Right hindlimb (tissue), 1 donor: Measurements from ENCODE around the gene CDH19.
A peak's percentile ranks its signal among the peaks of the same experiment; 100 is the strongest.
"Not testable (repeated sequence)": the region's sequence is repeated elsewhere in the genome, so short reads cannot be mapped to it uniquely, and the experiment has no call there.

Experiments used
- DNase-seq: peaks from one replicate; pipeline ENCODE4 v3.0.0-alpha.2; 2018

CDH19 gene

GRCh38 chr18:66564236-66564635, 39.7 kb downstream of the CDH19 start:
- DNase-seq: no peak

DNA sequence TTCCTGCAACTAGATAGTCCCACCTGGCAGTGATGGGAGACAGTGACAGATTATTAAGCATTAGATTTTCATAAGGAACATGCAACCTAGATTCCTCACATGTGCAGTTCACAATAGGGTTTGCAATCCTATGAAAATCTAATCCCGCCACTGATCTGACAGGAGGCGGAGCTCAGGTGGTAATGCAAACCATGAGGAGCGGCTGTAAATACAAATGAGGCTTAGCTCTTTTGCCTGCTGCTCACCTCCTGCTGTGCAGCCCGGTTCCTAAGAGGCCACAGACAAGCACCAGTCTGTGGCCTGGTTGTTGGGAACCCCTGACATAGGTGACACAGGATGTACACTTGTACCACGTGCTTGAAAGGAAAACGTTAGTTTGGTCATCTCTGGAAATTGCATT, 41.6 kb downstream of the CDH19 start:
- DNase-seq: no peak

- no peak for DNase-seq
Measured at GRCh38 chr18:66560094-66560493, 43.8 kb downstream of the CDH19 start.

- no peak for DNase-seq
Measured at GRCh38 chr18:66558773-66559172, 45.1 kb downstream of the CDH19 start.

DNA sequence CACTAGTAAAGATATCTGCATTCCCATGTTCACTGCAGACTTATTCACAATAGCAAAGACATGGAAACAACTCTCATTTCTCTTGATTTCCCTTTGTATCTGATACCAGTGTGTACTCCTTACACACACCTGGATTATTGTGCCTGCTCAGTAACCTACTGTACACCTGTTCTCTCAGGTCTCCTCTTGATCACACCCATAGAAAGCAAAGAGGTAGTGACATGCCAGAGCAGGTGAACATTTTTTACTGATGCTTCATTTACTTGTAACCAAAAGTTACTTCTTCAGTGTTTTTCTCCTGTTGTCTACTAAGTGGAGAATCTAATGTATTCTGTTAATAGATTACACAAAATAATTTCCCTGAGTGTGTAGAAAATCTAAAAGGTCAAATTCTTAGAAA, 46.8 kb downstream of the CDH19 start:
- no peak for DNase-seq

DNA sequence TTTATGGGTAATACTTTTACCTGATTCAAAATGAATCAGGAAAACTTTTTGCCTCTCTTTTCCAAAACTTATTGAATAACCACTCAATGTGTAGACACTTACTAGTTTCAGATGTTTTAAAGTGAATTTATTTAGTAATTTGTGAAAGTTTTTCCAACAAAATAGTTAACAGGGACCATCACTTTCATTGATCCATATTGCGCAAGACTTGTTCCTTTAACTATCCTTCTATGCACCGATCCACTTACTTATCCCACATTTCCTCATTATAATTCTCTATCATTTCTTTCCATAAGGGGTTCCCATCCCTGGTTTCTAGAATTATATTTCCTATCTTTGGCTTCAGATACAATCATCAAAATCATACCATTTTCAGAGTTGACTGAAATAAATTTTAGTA, 48.3 kb downstream of the CDH19 start:
- DNase-seq: no peak

- no peak for DNase-seq
Measured at GRCh38 chr18:66553824-66554223, 50.1 kb downstream of the CDH19 start.

DNA sequence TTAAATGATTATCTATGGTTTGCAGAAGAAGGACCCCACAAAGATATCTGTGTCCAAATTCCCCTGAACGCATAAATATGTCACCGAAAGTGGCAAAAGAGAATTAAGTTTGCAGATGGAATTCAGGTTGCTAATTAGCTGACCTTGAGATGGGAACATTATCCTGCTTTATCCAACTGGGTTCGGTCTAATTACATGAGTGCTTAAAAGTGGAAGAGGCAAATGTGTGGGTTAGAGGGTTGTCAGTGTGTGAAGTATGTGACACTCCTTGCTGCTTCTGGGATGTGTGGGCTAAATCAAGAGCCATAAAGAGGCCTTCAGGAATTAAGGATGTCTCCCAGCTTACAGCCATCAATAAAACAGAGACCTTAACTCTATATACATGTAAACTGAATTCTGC, 53.5 kb downstream of the CDH19 start:
- no peak for DNase-seq

- DNase-seq: no peak
Measured at GRCh38 chr18:66548747-66549146, 55.1 kb downstream of the CDH19 start.

- no peak for DNase-seq
Measured at GRCh38 chr18:66534110-66534509, 69.8 kb downstream of the CDH19 start.

GRCh38 chr18:66533693-66534092, 70.2 kb downstream of the CDH19 start:
- DNase-seq: no peak

DNA sequence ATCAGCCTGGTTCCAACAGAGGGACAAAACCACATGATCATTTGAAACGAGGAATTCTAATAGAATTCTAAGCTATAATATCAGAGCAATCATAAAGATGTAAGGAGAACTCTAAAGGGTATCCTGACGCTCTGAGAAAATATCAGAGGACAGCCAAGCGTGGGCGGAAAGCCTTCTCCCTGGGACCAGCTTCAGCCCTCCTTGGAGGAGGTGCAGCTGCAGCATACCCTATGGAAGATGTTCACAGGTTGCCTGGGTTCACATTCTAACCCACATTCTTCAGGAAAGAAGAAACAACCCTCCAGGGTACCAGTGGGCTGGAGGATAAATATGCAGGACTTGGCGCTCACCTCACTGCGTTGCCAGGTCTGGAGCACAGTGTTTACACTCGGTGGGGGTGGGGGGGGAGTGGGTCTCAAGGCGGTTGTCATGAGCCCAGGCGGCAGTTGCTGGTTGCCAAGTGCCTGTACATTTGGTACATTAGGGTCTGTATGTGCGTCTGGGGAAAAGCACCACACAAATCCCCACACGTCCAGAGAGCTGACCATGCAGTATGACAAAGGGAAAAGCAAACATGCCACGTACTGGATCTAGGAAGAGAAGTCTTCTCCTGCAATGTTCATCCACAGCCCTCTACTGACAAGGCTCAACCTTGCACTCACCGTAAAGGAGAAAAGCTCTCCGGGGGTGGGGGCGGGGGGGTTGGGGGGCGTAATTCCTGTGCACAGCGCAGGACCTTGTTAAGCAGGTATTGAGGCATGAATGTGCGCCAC, 80.5 kb downstream of the CDH19 start:
- DNase-seq: no peak

- DNase-seq: no peak
Measured at GRCh38 chr18:66513996-66514395, 89.9 kb downstream of the CDH19 start.

GRCh38 chr18:66511792-66512191, 92.1 kb downstream of the CDH19 start:
- DNase-seq: no peak

DNA sequence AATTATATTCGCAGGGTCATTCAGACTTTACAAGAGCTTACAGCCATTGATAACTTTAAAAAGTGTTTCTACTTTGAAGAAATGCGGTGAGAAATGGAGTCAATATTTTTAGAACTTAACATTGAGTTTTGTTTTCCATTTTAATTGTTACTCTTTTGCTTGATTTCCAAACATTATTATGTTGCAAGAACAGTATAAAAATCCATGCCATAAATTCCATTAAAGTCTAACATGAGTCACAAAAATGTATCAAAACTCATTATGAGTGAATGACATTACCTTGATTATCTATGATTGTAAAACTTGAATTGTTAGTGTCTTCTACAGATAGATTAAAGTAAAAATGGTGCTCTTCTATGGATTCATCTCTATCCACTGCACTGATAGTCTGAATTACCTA, 92.6 kb downstream of the CDH19 start:
- DNase-seq: no peak

DNA sequence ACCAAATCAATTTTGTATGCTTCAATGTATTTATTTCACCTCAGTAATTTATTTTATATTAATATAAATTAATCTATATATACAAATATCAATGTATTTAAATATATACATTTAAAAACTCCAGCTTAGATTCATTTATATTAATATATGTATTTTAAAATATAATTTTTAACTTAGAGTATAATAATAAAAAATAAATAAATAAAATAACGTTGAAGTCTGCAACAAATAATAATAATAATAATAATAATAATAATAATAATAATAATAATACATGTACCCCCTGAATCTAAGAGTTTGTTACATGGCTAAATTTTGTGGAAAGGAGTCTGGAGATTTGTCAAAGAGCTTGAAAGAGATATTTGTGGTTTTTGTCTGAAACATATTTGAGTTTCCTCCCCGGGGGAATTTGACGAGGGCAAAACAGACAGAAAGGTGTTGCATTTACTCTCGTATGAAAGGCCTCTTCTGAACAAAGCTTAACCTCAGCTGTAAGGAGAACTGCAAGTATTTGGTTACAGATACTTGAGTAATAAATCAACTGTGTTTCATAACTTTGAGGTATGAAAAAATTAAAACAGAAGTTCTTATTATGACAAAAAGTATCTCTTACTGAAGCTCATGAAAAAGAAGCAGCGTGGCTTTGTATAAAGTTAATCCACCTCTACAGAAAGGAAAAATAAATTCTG, 93.4 kb downstream of the CDH19 start:
- DNase-seq: no peak

- DNase-seq: no peak
Measured at GRCh38 chr18:66508937-66509336, 95.0 kb downstream of the CDH19 start.

GRCh38 chr18:66506178-66506577, 97.7 kb downstream of the CDH19 start:
- no peak for DNase-seq

DNA sequence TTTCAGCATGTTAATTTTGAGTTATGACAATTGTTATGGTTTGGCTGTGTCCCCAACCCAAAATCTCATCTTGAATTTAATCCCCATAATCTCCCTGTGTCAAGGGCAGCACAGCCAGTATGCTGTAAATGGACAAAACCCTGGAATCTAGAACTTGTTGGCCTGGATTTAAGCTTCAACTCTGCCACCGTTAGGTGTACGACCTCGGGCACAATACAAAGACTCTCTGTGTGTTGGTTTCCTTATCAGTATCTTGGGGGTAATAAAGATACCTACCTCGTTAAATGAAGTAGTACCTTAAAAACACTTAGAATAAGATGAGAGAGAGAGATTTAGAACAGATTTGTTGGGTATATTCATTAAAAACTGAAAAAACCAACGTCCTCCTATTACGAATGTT, 106.5 kb downstream of the CDH19 start:
- DNase-seq: no peak

GRCh38 chr18:66495844-66496243, 108.0 kb downstream of the CDH19 start:
- peak; percentile 73 for DNase-seq

- DNase-seq: no peak
Measured at GRCh38 chr18:66473882-66474281, 130.0 kb downstream of the CDH19 start.

GRCh38 chr18:66466184-66466583, 137.7 kb downstream of the CDH19 start:
- DNase-seq: not testable (repeated sequence)

DNA sequence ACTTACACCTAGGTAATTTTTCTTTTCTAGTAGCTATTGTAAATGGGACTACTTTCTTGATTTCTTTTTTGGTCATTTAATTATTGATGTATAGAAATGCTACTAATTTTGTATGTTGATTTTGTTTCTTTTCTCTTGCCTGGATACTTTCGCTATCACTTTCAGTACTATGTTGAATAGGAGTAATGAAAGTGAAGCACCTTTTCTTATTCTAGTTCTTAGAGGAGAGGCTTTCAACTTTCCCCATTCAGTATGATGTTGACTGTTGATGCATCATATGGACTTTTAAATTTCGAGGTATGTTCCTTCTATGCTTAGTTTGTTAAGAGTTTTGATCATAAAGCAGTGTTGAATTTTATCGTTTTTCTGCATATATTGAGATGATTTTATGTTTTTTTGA, 142.5 kb downstream of the CDH19 start:
- no peak for DNase-seq

DNA sequence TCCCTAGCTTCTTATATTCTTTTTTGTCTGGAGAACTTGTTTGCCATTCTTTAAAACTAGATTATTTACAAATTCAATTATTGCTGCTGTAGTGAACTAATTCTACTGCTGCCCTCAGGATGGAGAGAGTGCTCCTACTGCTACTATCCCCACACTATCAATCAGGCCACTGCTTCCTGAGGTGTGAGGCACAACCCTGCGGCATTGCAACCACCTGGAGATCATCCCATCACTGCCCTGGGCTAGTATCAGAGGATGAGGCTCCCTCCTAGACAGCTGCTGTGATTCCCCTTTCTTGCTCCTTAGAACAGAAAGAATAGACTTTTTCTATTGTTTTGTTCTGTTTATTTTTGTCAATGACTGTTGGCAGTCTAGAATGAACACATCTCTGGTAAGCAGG, 146.6 kb downstream of the CDH19 start:
- DNase-seq: no peak
